Fibroblast of gingiva (primary cell): ENCODE data around the gene OPCML.

Experiments used
- DNase-seq: peaks from one replicate; pipeline ENCODE4 v3.0.0-alpha.2; 2011; ENCODE audit warnings: low read depth

The OPCML gene

GRCh38 chr11:133291780-133292179 lies 240.5 kb downstream of the OPCML start:
- DNase-seq: no peak

- no peak for DNase-seq
Measured at GRCh38 chr11:133285359-133285758, 246.9 kb downstream of the OPCML start.

- DNase-seq: no peak
Measured at GRCh38 chr11:133284156-133284555, 248.1 kb downstream of the OPCML start.

- DNase-seq: no peak
Measured at GRCh38 chr11:133277886-133278285, 254.4 kb downstream of the OPCML start.

GRCh38 chr11:133271871-133272776 lies 260.2 kb downstream of the OPCML start:
- no peak for DNase-seq

GRCh38 chr11:133271206-133271605 lies 261.1 kb downstream of the OPCML start:
- DNase-seq: no peak

- no peak for DNase-seq
Measured at GRCh38 chr11:133269267-133269666, 263.0 kb downstream of the OPCML start.

GRCh38 chr11:133266986-133267385 lies 265.3 kb downstream of the OPCML start:
- DNase-seq: no peak

- DNase-seq: no peak
Measured at GRCh38 chr11:133265530-133266035, 266.7 kb downstream of the OPCML start.

GRCh38 chr11:133263332-133263731 lies 269.0 kb downstream of the OPCML start:
- no peak for DNase-seq

GRCh38 chr11:133258751-133259150 lies 273.6 kb downstream of the OPCML start:
- no peak for DNase-seq

GRCh38 chr11:133254601-133255000 lies 277.7 kb downstream of the OPCML start:
- no peak for DNase-seq

GRCh38 chr11:133253570-133253969 lies 278.7 kb downstream of the OPCML start:
- DNase-seq: no peak

- DNase-seq: no peak
Measured at GRCh38 chr11:133251841-133252240, 280.5 kb downstream of the OPCML start.

GRCh38 chr11:133249530-133249929 lies 282.8 kb downstream of the OPCML start:
- no peak for DNase-seq

- no peak for DNase-seq
Measured at GRCh38 chr11:133249065-133249464, 283.2 kb downstream of the OPCML start.

- DNase-seq: no peak
Measured at GRCh38 chr11:133243832-133244231, 288.5 kb downstream of the OPCML start.

- no peak for DNase-seq
Measured at GRCh38 chr11:133240908-133241655, 291.2 kb downstream of the OPCML start.

GRCh38 chr11:133239575-133239974 lies 292.7 kb downstream of the OPCML start:
- no peak for DNase-seq

- DNase-seq: no peak
Measured at GRCh38 chr11:133238495-133238894, 293.8 kb downstream of the OPCML start.

GRCh38 chr11:133238027-133238426 lies 294.3 kb downstream of the OPCML start:
- no peak for DNase-seq

- DNase-seq: no peak
Measured at GRCh38 chr11:133235381-133235780, 296.9 kb downstream of the OPCML start.

GRCh38 chr11:133234883-133235282 lies 297.4 kb downstream of the OPCML start:
- no peak for DNase-seq
